Measurements from ENCODE around the gene PLSCR5.

Gene PLSCR5

DNA sequence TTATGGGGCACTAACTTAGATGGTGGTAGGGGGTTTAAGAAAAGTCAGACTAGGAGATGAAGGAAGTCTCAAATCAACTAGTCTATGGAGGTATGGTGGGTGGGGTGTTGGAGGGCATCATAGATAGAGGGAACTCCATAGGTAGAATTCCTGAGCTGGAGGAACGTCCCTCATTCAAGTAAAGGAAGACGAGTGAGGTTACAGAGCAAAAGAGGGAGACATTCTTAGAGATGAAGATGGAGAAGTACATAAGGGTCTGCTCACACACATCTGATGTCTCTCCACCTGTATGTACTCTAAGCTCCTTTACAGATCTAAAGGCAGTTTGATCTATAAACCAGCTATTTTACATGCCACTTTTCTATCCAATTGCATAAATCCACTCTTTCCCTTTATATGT, 62.2 kb downstream of the PLSCR5 start:
- Histone ChIP-seq H3K4me1 (peaks cover 47 to 58% (median 50%) of the 10 kb centered on the region in 10 experiments), H3K27ac (peak overlapping the region; percentile 93 to 100 (median 97)), H3K4me3 (peak overlapping the region; percentile 72 to 97 (median 87)), H3K9me3 (replicated peaks in 1 of 11) (peaks cover 0 to 12% (median 7%) of the 10 kb centered on the region in 11 experiments; a peak in 12 of 22 replicates), H3K36me3 (peaks cover 8 to 38% (median 20%) of the 10 kb centered on the region in 11 experiments; a peak in 20 of 22 replicates), H4K20me1 (peaks cover 0 to 41% (median 14%) of the 10 kb centered on the region in 11 experiments; a peak in 11 of 22 replicates), H3K27me3 (no peaks in the 10 kb centered on the region), H3K4me2 (peak overlapping the region; percentile 84 to 98 (median 91)), H3K9ac (peak overlapping the region; percentile 91 to 99 (median 96))
- no peak for TF ChIP-seq Cebpa-rat (IDR thresholded peaks at IDR 0.05)

GRCh38 chr3:146542179-146542578, 63.0 kb downstream of the PLSCR5 start:
- Histone ChIP-seq H3K9me3 (replicated peaks in 1 of 11) (peaks cover 0 to 17% (median 7%) of the 10 kb centered on the region in 11 experiments; a peak in 12 of 22 replicates), H3K27me3 (no peaks in the 10 kb centered on the region), H4K20me1 (peaks cover 0 to 49% (median 18%) of the 10 kb centered on the region in 11 experiments; a peak in 13 of 22 replicates), H3K27ac (peak overlapping the region in 8 of 11 experiments; percentile 3 to 100 (median 96); a peak in 11 of 22 replicates), H3K9ac (peak overlapping the region in 4 of 11 experiments; percentile 96 to 99 (median 98); a peak in 6 of 22 replicates), H3K4me3 (peak overlapping the region in 7 of 10 experiments; percentile 85 to 97 (median 92); a peak in 14 of 20 replicates), H3K4me1 (peaks cover 48 to 63% (median 51%) of the 10 kb centered on the region in 10 experiments), H3K4me2 (peak overlapping the region; percentile 84 to 98 (median 91)), H3K36me3 (peaks cover 15 to 46% (median 28%) of the 10 kb centered on the region in 11 experiments; a peak in 20 of 22 replicates)
- TF ChIP-seq Cebpa-rat (IDR thresholded peaks at IDR 0.05): peak in 1 of 11 experiments; percentile 19; a peak in 1 of 22 replicates

GRCh38 chr3:146540978-146541377, 64.2 kb downstream of the PLSCR5 start:
- peaks cover 0 to 61% (median 25%) of the 10 kb centered on the region in 11 experiments; a peak in 13 of 22 replicates for H4K20me1 ChIP-seq
- H3K4me2 ChIP-seq: peak overlapping the region in 10 of 11 experiments; percentile 30 to 98 (median 91); a peak in 16 of 22 replicates

GRCh38 chr3:146540236-146540635, 64.9 kb downstream of the PLSCR5 start:
- peaks cover 0 to 18% (median 7%) of the 10 kb centered on the region in 11 experiments; a peak in 12 of 22 replicates for H3K9me3 ChIP-seq (replicated peaks in 1 of 11)
- H3K36me3 ChIP-seq: peaks cover 15 to 64% (median 40%) of the 10 kb centered on the region in 11 experiments; a peak in 20 of 22 replicates
- H3K27ac ChIP-seq: peak overlapping the region in 6 of 11 experiments; percentile 40 to 100 (median 72); a peak in 10 of 22 replicates
- peaks cover 32 to 57% (median 41%) of the 10 kb centered on the region in 10 experiments for H3K4me1 ChIP-seq
- no peak for TF ChIP-seq Cebpa-rat (IDR thresholded peaks at IDR 0.05)
- H3K27me3 ChIP-seq: no peaks in the 10 kb centered on the region
- peak overlapping the region in 3 of 10 experiments; percentile 85 to 97 (median 92); a peak in 6 of 20 replicates for H3K4me3 ChIP-seq
- H4K20me1 ChIP-seq: peaks cover 0 to 69% (median 25%) of the 10 kb centered on the region in 11 experiments; a peak in 13 of 22 replicates
- H3K9ac ChIP-seq: peak overlapping the region in 3 of 11 experiments; percentile 96 to 99 (median 98); a peak in 8 of 22 replicates
- H3K4me2 ChIP-seq: peak overlapping the region; percentile 1 to 98 (median 91); a peak in 17 of 22 replicates

More at GRCh38 chr3:146540978-146541377, 64.2 kb downstream of the PLSCR5 start:
- Histone ChIP-seq H3K27me3 (no peaks in the 10 kb centered on the region), H3K36me3 (peaks cover 15 to 57% (median 36%) of the 10 kb centered on the region in 11 experiments; a peak in 20 of 22 replicates), H3K27ac (peak overlapping the region in 6 of 11 experiments; percentile 40 to 100 (median 72); a peak in 9 of 22 replicates), H3K4me1 (peaks cover 40 to 61% (median 48%) of the 10 kb centered on the region in 10 experiments), H3K4me3 (peak overlapping the region in 4 of 10 experiments; percentile 85 to 97 (median 94); a peak in 8 of 20 replicates), H3K9ac (peak overlapping the region in 3 of 11 experiments; percentile 96 to 99 (median 98); a peak in 6 of 22 replicates), H3K9me3 (replicated peaks in 1 of 11) (peaks cover 0 to 18% (median 7%) of the 10 kb centered on the region in 11 experiments; a peak in 12 of 22 replicates)
- no peak for TF ChIP-seq Cebpa-rat (IDR thresholded peaks at IDR 0.05)

- H4K20me1 ChIP-seq: peaks cover 0 to 78% (median 25%) of the 10 kb centered on the region in 11 experiments; a peak in 13 of 22 replicates
- peaks cover 30 to 64% (median 37%) of the 10 kb centered on the region in 10 experiments for H3K4me1 ChIP-seq
- H3K4me3 ChIP-seq: peak overlapping the region in 4 of 10 experiments; percentile 32 to 97 (median 88); a peak in 6 of 20 replicates
- H3K27ac ChIP-seq: peak overlapping the region in 4 of 11 experiments; percentile 35 to 100 (median 96); a peak in 6 of 22 replicates
- peak overlapping the region in 3 of 11 experiments; percentile 91 to 98 (median 94); a peak in 7 of 22 replicates for H3K4me2 ChIP-seq
- H3K36me3 ChIP-seq: peaks cover 15 to 74% (median 49%) of the 10 kb centered on the region in 11 experiments; a peak in 20 of 22 replicates
- H3K27me3 ChIP-seq: no peaks in the 10 kb centered on the region
- no peak for TF ChIP-seq Cebpa-rat (IDR thresholded peaks at IDR 0.05)
- peak overlapping the region in 2 of 11 experiments; percentile 98 to 99; a peak in 4 of 22 replicates for H3K9ac ChIP-seq
- peaks cover 0 to 18% (median 7%) of the 10 kb centered on the region in 11 experiments; a peak in 12 of 22 replicates for H3K9me3 ChIP-seq (replicated peaks in 1 of 11)
Measured at GRCh38 chr3:146539315-146539714, 65.8 kb downstream of the PLSCR5 start.

- H3K9me3 ChIP-seq (replicated peaks in 1 of 11): peaks cover 0 to 18% (median 7%) of the 10 kb centered on the region in 11 experiments; a peak in 12 of 22 replicates
- no peak for TF ChIP-seq Cebpa-rat (IDR thresholded peaks at IDR 0.05)
- H3K9ac ChIP-seq: no peak overlapping the region
- peaks cover 16 to 91% (median 64%) of the 10 kb centered on the region in 11 experiments; a peak in 21 of 22 replicates for H3K36me3 ChIP-seq
- peak overlapping the region in 3 of 11 experiments; percentile 46 to 98 (median 94); a peak in 6 of 22 replicates for H3K4me2 ChIP-seq
- H3K4me1 ChIP-seq: peaks cover 14 to 73% (median 29%) of the 10 kb centered on the region in 10 experiments
- H3K27me3 ChIP-seq: no peaks in the 10 kb centered on the region
- H3K27ac ChIP-seq: no peak overlapping the region; a peak in 1 of 22 replicates
- H4K20me1 ChIP-seq: peaks cover 0 to 95% (median 30%) of the 10 kb centered on the region in 11 experiments; a peak in 13 of 22 replicates
- H3K4me3 ChIP-seq: peak overlapping the region in 2 of 10 experiments; percentile 12 to 97; a peak in 4 of 20 replicates
Measured at GRCh38 chr3:146537603-146538002, 67.5 kb downstream of the PLSCR5 start.

- H3K4me3 ChIP-seq: peak overlapping the region in 2 of 10 experiments; percentile 30 to 97; a peak in 3 of 20 replicates
- peaks cover 0 to 18% (median 7%) of the 10 kb centered on the region in 11 experiments; a peak in 12 of 22 replicates for H3K9me3 ChIP-seq (replicated peaks in 1 of 11)
- peak overlapping the region in 2 of 11 experiments; percentile 28 to 58; a peak in 2 of 22 replicates for H3K9ac ChIP-seq
- peaks cover 5 to 82% (median 20%) of the 10 kb centered on the region in 10 experiments; a peak in 19 of 20 replicates for H3K4me1 ChIP-seq
- no peak for TF ChIP-seq Cebpa-rat (IDR thresholded peaks at IDR 0.05)
- H3K27ac ChIP-seq: peak overlapping the region in 1 of 11 experiments; percentile 50; a peak in 2 of 22 replicates
- peaks cover 18 to 95% (median 68%) of the 10 kb centered on the region in 11 experiments for H3K36me3 ChIP-seq
- H3K4me2 ChIP-seq: peak overlapping the region in 3 of 11 experiments; percentile 46 to 98 (median 94); a peak in 6 of 22 replicates
- H3K27me3 ChIP-seq: no peaks in the 10 kb centered on the region
- H4K20me1 ChIP-seq: peaks cover 0 to 99% (median 24%) of the 10 kb centered on the region in 11 experiments; a peak in 13 of 22 replicates
Measured at GRCh38 chr3:146536681-146537080, 68.5 kb downstream of the PLSCR5 start.
